Endodermal cell (in vitro differentiated cells): ENCODE data around the gene RPLP1. TPM values are rescaled to one million over a fixed set of nuclear protein-coding genes. Genes with fewer than 3 reads are reported as not detected.

Experiments used
- DNase-seq: peaks from one replicate; pipeline ENCODE4 v3.0.0-alpha.2; 2017
- H3K27ac ChIP-seq: 2 replicates; pipeline ENCODE4 v1.5.1; 2013; ENCODE audit warnings: mild to moderate bottlenecking, low read depth, low read length, moderate library complexity
- H3K27me3 ChIP-seq: 2 replicates; pipeline ENCODE4 v1.6.1; 2013; ENCODE audit warnings: mild to moderate bottlenecking, low read length, moderate library complexity; ENCODE audit not compliant: insufficient read depth, control insufficient read depth, poor library complexity, severe bottlenecking
- H3K36me3 ChIP-seq: 2 replicates; pipeline ENCODE4 v1.7.0; 2013; ENCODE audit warnings: mild to moderate bottlenecking, low read length, moderate library complexity; ENCODE audit not compliant: control insufficient read depth, insufficient read depth
- H3K4me1 ChIP-seq: one replicate; pipeline ENCODE4 v1.7.0; 2013; ENCODE audit warnings: low read length; ENCODE audit not compliant: control insufficient read depth, insufficient read depth
- H3K4me3 ChIP-seq: 2 replicates; pipeline ENCODE4 v1.5.1; 2013; ENCODE audit warnings: mild to moderate bottlenecking, low read length, moderate library complexity
- H3K9ac ChIP-seq: 2 replicates; pipeline ENCODE4 v1.6.1; 2013; ENCODE audit warnings: mild to moderate bottlenecking, low read length, moderate library complexity; ENCODE audit not compliant: poor library complexity, severe bottlenecking; ENCODE audit errors: extremely low read depth
- H3K9me3 ChIP-seq: 2 replicates; pipeline ENCODE4 v1.6.1; 2013; ENCODE audit warnings: mild to moderate bottlenecking, low read length, moderate library complexity; ENCODE audit not compliant: control insufficient read depth
- H3K27ac Mint-ChIP-seq: 2 replicates; pipeline ENCODE4 v1.8.0; 2020; ENCODE audit warnings: mixed read lengths
- H3K27me3 Mint-ChIP-seq: 2 replicates; pipeline ENCODE4 v1.8.0; 2021; ENCODE audit warnings: mild to moderate bottlenecking, mixed read lengths; ENCODE audit not compliant: insufficient read depth
- H3K36me3 Mint-ChIP-seq: 2 replicates; pipeline ENCODE4 v1.8.0; 2020; ENCODE audit warnings: low read depth, mixed read lengths
- H3K4me1 Mint-ChIP-seq: 2 replicates; pipeline ENCODE4 v1.8.0; 2020; ENCODE audit warnings: mixed read lengths
- H3K4me3 Mint-ChIP-seq: 2 replicates; pipeline ENCODE4 v1.8.0; 2020; ENCODE audit warnings: mild to moderate bottlenecking, moderate library complexity, mixed read lengths
- H3K9me3 Mint-ChIP-seq: 2 replicates; pipeline ENCODE4 v1.8.0; 2020; ENCODE audit warnings: mild to moderate bottlenecking, mixed read lengths
- WGBS, 2 experiments: methylation state at CpG; one replicate each; pipeline versions ENCODE4 v1.1.5 to v1.1.7; 2013; ENCODE audit warnings: missing lambda C conversion rate in 2 of 2, mixed read lengths in 1 of 2; ENCODE audit not compliant: insufficient coverage in 1 of 2, insufficient read length in 1 of 2; 5-methylcytosine and 5-hydroxymethylcytosine counted together
- total RNA-seq, 2 donors: library from RNA; stranded (reverse); fragmentation: NEBNext Ultra II Directional in 1 of 2; extraction: Animal tissue kit (Norgen Biotek cat#: 25700) in 1 of 2; gene quantifications; 2 replicates in 1 of 2; 3 replicates in 1 of 2; pipeline ENCODE4 v1.2.1, GENCODE V29; 2021
- TF ChIP-seq, protein P1 (sequence below): fragments of 200-600 bp; sonication (generic); conservative IDR thresholded peaks from 2 replicates; pipeline ENCODE4 v1.5.0; 2021; ENCODE audit warnings: antibody characterized with exemption, mild to moderate bottlenecking

The RPLP1 gene
- total RNA-seq, 2 donors from 2014 or later = 1,560 to 1,563 TPM

DNA sequence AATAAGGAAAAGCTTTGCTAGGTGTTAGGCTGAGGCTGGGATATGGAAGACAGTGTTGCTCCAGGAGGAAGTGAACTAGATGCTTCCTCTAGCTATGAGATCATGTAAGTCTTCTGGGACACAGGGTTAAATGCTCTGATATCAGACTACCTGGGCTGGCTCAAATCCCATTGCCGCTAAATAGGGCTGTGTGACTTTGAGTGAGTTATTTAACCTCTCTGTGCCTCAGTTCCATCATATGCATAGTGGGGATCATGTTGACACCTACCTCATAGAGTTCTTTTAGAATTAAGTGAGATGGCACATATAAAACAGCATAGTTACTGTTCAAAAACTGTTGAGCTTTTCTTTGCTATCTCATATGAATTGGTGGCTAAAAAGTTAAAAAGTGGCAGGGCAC lies 12.6 kb downstream of the RPLP1 start:
- DNase-seq = peak; percentile 18
- Mint-ChIP-seq H3K4me3 (no peak overlapping the region), H3K36me3 (no peaks in the 10 kb centered on the region), H3K27ac (no peak overlapping the region), H3K27me3 (peaks cover 11% of the 10 kb centered on the region), H3K9me3 (no peaks in the 10 kb centered on the region), H3K4me1 (peaks cover 35% of the 10 kb centered on the region)
- H3K27ac ChIP-seq = no peak overlapping the region
- H3K9me3 ChIP-seq = no peaks in the 10 kb centered on the region
- no peaks in the 10 kb centered on the region for H3K36me3 ChIP-seq
- TF ChIP-seq, protein P1, sequence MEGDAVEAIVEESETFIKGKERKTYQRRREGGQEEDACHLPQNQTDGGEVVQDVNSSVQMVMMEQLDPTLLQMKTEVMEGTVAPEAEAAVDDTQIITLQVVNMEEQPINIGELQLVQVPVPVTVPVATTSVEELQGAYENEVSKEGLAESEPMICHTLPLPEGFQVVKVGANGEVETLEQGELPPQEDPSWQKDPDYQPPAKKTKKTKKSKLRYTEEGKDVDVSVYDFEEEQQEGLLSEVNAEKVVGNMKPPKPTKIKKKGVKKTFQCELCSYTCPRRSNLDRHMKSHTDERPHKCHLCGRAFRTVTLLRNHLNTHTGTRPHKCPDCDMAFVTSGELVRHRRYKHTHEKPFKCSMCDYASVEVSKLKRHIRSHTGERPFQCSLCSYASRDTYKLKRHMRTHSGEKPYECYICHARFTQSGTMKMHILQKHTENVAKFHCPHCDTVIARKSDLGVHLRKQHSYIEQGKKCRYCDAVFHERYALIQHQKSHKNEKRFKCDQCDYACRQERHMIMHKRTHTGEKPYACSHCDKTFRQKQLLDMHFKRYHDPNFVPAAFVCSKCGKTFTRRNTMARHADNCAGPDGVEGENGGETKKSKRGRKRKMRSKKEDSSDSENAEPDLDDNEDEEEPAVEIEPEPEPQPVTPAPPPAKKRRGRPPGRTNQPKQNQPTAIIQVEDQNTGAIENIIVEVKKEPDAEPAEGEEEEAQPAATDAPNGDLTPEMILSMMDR = no peak
- 100% methylated on average over 1 of the region's 1 CpG for WGBS, 2 experiments
- H3K9ac ChIP-seq = no peak overlapping the region
- H3K4me3 ChIP-seq = no peak overlapping the region
- no peaks in the 10 kb centered on the region for H3K27me3 ChIP-seq
- H3K4me1 ChIP-seq = peaks cover 31% of the 10 kb centered on the region

DNA sequence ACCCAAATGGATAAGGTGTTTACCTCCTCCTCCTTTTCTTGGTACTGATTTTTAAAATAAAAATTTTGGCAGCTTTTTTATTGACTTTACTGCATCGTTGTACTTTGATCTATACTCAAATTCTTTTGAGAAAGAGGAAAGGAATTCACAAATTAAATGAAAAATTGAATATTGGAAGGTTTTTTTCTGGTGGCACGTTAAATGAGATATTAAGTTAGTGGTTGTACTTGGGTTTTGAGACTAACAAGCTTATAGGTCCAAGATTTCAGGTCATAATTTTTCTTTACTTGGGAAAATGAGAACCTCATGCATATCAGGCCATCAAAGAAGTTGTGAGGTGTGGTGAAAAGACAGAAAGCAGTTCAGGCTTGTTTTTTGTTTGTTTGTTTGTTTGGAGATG lies 14.1 kb downstream of the RPLP1 start:
- Mint-ChIP-seq H3K27ac (no peak overlapping the region), H3K27me3 (peaks cover 20% of the 10 kb centered on the region), H3K4me1 (peaks cover 35% of the 10 kb centered on the region), H3K9me3 (no peaks in the 10 kb centered on the region), H3K36me3 (no peaks in the 10 kb centered on the region), H3K4me3 (no peak overlapping the region)
- WGBS, 2 experiments = 86 to 87% methylated on average over 2 of the region's 2 CpGs
- H3K9ac ChIP-seq = no peak overlapping the region
- no peak for DNase-seq
- H3K4me3 ChIP-seq = no peak overlapping the region
- no peaks in the 10 kb centered on the region for H3K36me3 ChIP-seq
- no peak overlapping the region for H3K27ac ChIP-seq
- H3K27me3 ChIP-seq = no peaks in the 10 kb centered on the region
- H3K9me3 ChIP-seq = no peaks in the 10 kb centered on the region
- TF ChIP-seq, protein P1 = no peak
- peaks cover 31% of the 10 kb centered on the region for H3K4me1 ChIP-seq

DNA sequence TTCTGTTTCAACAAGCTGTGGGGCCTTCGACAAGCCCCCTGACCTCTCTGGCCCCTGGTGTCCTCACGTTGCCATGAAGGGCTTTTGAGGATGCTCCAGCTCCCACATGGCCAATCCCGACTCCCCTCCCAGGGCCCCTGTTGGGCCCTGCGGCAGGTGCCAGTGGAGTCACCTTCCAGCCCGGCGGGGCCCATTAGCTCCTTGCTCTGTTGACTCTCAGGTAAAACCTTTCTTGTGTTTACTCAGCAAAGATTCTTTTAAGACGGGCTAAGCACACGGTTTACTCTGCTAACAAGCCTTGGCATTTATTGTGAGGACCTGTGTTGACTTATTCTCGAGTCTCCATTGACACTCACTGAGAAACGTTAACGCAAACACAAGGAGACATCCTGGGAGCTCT lies 15.0 kb downstream of the RPLP1 start:
- Mint-ChIP-seq H3K4me3 (no peak overlapping the region), H3K36me3 (no peaks in the 10 kb centered on the region), H3K27ac (peak overlapping the region; percentile 46), H3K27me3 (peaks cover 25% of the 10 kb centered on the region), H3K9me3 (no peaks in the 10 kb centered on the region), H3K4me1 (peaks cover 35% of the 10 kb centered on the region)
- no peaks in the 10 kb centered on the region for H3K27me3 ChIP-seq
- no peak overlapping the region for H3K27ac ChIP-seq
- no peak overlapping the region for H3K9ac ChIP-seq
- no peaks in the 10 kb centered on the region for H3K9me3 ChIP-seq
- 59 to 65% methylated on average over 9 to 11 of the region's 11 CpGs for WGBS, 2 experiments
- peaks cover 31% of the 10 kb centered on the region for H3K4me1 ChIP-seq
- no peaks in the 10 kb centered on the region for H3K36me3 ChIP-seq
- TF ChIP-seq, protein P1 = no peak
- no peak overlapping the region for H3K4me3 ChIP-seq
- DNase-seq = peak; percentile 76
